GM12874 (cell line): ENCODE measurements around the gene KLK2.

Source experiments
- TF ChIP-seq, protein P1 (sequence below): IDR thresholded peaks from 2 replicates; pipeline ENCODE4 v1.5.1; 2011; ENCODE audit warnings: low read depth, mild to moderate bottlenecking, control low read depth, low read length, moderate library complexity; ENCODE audit not compliant: insufficient read depth

The KLK2 gene

GRCh38 chr19:50908336-50908735 is 35.1 kb downstream of the KLK2 start:
- TF ChIP-seq, protein P1, sequence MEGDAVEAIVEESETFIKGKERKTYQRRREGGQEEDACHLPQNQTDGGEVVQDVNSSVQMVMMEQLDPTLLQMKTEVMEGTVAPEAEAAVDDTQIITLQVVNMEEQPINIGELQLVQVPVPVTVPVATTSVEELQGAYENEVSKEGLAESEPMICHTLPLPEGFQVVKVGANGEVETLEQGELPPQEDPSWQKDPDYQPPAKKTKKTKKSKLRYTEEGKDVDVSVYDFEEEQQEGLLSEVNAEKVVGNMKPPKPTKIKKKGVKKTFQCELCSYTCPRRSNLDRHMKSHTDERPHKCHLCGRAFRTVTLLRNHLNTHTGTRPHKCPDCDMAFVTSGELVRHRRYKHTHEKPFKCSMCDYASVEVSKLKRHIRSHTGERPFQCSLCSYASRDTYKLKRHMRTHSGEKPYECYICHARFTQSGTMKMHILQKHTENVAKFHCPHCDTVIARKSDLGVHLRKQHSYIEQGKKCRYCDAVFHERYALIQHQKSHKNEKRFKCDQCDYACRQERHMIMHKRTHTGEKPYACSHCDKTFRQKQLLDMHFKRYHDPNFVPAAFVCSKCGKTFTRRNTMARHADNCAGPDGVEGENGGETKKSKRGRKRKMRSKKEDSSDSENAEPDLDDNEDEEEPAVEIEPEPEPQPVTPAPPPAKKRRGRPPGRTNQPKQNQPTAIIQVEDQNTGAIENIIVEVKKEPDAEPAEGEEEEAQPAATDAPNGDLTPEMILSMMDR = no peak

GRCh38 chr19:50909240-50910070 is 36.2 kb downstream of the KLK2 start:
- TF ChIP-seq, protein P1 = no peak

DNA sequence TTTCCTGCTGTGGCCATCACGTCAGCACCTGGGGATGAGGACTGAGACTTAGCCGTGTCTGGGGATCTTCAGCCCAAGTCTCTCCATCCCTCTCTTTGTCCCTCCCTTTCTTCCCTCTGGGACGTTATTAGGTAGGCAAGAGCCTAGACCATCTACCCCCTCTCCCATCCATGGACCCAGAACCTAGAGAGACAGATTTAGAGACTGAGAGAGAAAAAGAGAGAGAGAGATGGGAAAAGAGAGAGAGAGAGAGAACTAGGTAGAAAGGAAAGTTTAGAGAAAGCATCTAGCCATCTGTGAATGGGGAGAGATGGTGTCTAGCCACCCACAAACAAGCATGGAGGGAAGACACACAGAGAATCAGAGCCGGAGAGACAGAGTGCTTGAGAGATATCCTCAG is 37.5 kb downstream of the KLK2 start:
- TF ChIP-seq, protein P1 = no peak

DNA sequence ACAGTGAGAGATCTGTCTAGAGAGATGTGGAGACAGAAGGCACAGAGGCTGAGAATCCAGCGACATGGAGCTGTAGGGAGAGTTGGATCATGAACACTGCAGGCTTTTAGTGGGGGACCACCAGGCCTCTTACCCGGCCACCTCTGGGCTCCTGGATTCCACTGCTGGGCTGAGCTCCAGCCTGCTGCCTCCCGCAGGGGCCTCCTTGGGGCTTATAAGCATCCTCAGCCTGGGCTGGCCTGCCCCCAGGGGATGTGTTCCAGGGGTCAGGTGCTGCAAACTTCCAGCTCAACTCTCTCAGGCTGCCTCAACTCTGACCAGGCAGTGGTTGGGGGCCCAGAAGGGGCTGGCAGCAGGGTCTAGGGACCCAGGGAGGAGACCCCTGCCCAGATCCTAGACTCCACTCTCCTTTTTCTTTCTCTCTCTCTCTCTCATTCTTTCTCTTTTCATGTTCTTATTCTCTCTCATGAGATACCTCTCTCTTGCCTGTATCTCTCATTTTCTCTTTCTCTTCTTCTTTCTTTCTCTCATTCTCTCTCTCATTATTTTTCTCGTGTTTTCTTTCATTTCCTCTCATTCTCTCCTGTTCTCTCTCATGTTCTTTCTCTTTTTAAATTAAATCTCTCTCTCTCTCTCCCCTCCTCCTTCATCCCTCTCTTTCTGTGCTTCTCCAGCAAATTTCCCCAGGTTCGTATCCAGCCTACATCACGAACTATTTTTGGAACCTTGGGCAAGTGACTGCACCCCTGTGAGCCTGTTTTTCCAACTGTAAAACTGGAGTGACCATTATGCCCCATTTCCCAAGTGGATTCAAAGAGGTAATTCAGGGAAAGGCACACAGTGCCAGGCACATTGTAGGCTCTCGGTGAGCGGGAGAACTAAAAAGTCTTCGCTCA is 38.2 kb downstream of the KLK2 start, which contains the start of gene KLK4:
Gene KLK4 (minus strand): TSS at position 190 of the 896 bp plus-strand sequence. CDS start 657 bp downstream, outside the sequence.
- TF ChIP-seq, protein P1 = no peak

- TF ChIP-seq, protein P1 = no peak
Observed at GRCh38 chr19:50912102-50912599, 38.9 kb downstream of the KLK2 start.

GRCh38 chr19:50912727-50913716 is 39.8 kb downstream of the KLK2 start:
- TF ChIP-seq, protein P1 = no peak
